Inflammatory macrophage (primary cell): Measurements from ENCODE around the gene RBM28.

ENCODE experiments used
- DNase-seq, 2 donors: peaks; one replicate each; pipeline ENCODE4 v3.0.0-alpha.2; 2020 to 2022

Gene RBM28

DNA sequence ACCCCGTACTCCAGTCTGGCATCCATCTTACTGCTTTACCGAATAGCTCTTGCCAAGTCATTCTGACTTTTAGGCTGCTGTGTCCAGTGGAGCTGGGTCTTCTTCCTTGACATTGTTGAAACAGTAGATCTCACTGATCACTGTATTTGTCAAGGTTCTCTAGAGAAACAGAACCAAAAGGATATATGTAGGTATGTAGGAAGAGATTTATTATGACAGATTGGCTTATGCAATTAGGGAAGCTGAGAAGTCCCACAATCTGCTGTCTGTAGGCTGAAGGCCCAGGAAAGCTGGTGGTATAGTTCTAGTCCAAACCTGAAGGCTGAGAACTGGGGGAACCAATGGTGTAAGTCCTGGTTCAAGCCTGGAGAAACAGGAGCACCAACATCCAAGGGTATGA lies 29.9 kb upstream of the RBM28 start:
- DNase-seq, result no peak

DNA sequence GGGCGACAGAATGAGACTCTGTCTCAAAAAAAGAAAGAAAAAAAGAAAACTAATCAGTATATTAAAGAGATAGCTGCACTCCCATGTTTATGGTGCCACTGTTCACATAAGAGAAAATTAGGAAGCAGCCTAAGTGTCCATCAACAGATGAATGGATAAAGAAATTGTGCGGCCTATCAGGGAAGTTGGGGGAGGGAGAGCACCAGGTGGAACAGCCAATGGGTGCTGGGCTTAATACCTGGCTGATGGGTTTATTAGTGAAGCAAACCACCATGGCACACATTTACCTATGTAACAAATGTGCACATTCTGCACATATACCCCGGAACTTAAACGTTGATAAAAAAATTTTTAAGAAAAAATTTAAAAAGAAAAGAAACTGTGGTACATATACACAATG lies 26.8 kb upstream of the RBM28 start:
- no peak for DNase-seq

GRCh38 chr7:128366986-128367385 lies 23.3 kb upstream of the RBM28 start:
- no peak for DNase-seq

- DNase-seq, result no peak
These were observed 22.6 kb upstream of the RBM28 start for GRCh38 chr7:128366300-128366699.

- no peak for DNase-seq
These were observed 21.7 kb upstream of the RBM28 start for GRCh38 chr7:128365432-128365831.

DNA sequence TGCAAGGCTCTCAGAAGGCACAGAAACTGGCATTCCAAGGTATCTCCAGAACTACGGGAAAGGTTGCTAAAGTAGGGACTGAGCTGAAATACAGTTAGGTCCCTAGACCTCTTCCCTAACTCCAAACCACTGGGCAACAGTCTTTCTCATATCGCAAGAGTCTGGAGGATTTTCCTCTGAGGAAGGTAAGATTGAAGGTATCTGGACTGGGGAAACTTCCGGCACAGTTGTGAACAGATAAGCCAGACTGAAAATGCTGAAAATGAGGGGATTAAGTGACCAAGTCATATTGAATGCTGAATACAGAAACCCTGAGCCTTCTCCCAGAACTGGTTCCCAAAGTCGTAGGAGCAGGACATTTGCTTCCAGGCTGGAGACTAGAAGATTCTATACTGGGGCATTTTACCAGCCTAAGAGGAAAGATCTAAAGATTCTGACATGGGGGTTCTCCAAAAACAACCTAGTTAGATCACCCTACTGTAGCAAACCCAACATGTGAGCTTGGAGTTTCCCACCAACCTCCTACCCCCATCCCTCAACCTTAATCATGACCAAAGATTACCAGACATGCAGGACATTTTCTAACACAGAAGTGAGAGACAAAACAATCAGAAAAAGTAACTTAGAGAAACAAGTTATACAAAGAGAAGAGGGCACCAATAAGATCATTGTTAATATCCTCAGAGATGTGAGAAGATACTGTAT lies 20.6 kb upstream of the RBM28 start:
- no peak for DNase-seq

- DNase-seq, result no peak
These were observed 19.6 kb upstream of the RBM28 start for GRCh38 chr7:128363261-128363721.

- no peak for DNase-seq
These were observed 19.0 kb upstream of the RBM28 start for GRCh38 chr7:128362670-128363069.

- DNase-seq, result peak; percentile 48 to 69
These were observed 18.0 kb upstream of the RBM28 start, which contains the start of gene PRRT4 for GRCh38 chr7:128361411-128362379. TSS of gene PRRT4 (minus strand) at chr7:128361690.

- no peak for DNase-seq
These were observed 16.6 kb upstream of the RBM28 start for GRCh38 chr7:128360359-128360678.

DNA sequence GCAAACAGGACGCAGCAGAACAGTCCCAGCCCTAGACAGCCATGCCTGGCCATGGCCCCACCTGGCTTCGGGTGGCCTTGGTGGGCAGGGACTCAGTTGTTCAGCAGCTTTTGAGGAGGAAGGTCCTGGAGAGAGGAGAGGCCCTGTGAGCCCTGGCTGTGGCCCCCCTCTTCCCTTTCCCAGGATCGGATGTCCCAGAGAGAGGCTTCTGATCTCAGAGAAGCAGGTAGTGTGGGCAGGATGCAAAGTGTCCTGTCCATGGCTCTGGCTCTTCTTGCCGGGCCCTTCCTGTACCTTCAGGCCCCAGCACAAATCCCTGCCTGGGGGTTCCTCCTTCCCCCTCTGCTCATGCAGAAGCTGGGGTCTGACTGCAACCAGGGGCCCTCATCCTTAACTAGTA lies 16.2 kb upstream of the RBM28 start:
- no peak for DNase-seq

GRCh38 chr7:128359336-128359735 lies 15.6 kb upstream of the RBM28 start:
- no peak for DNase-seq

DNA sequence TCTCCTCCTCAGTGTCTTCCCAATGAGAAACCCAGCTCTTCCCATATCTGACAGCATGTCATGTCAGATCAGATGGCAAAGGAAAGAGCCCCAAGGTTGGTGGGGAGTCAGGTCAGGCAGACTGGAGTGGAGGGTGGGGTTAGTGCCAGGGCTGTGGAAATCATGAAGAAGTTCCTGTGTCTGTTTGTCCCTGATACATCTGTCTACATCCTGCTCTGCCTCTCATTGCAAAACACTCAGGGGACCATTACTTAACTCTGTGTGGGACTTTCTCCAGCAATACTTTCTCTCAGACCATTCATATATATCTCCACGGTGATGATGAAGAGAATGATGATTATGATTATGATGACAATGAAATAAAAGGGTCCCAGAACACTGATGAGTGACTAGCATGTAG lies 14.5 kb upstream of the RBM28 start:
- peak; percentile 48 to 70 for DNase-seq

DNA sequence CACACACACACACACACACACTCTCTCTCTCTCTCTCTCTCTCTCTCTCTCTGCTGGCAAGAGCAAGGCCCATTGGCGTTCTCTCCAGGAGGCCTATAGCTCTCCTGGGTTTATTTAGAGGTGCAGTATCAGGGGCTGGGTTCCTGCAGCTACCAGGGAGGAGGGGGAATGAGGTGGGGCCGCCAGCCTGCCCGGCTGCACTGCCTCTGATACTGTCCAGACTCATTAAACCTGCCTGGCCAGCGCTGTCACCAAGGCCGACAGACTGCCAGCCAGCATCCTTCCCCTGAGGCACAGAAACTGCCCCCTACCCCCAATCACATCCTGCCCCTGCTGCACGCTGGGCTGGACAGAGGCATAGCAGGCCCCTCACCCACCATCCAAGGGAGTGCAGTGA lies 13.5 kb upstream of the RBM28 start:
- DNase-seq, result no peak

DNA sequence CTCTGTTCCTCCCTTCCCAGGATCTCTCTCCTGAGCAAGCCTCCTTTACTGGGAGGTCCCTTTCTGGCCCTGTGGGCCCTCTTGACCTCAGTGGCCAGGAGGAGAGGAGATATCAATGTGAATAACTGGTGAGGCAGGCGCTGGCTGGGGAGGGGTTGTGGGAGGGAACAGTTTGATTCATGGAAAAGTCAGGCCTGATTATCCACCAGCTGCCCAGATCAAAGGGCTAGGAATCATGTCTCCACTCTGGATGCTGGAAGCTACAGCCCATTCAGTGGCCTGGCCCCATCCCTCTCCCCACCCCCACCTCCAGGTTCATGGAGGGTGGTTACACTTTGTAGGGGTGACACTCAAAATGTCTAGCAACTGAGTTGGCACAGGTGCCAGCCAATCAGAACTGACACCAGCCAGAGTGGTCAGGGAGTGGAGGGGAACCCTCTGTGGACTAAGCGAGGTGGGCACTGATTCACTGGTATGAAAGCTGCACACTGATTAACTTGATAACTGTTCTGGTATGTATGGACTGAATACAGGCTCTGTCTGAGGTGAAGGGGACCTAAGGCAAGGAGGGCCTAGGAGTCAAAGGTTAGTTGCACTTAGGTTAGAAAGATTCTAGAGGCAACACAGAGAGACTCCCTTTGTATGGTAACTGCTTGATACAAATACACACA lies 13.0 kb upstream of the RBM28 start:
- no peak for DNase-seq

DNA sequence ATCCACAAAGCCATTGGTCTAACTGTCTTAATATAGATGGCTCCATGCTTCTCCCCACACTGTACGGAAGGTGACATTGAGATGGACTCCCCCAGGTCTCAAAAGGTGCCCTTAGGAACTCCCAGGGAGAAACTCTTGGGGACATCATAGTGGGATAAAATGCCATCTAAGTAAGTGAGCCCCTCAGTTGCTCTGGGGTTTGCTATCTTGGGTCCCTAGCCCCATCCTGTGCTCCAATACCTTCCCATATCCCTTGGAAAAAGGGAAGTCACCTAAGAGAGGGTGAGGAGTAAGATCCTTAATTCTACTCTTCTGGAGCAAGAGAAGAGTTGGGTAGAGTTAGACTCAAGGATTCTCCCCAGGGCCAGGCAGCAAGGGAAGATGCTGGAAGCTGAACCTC lies 9.9 kb upstream of the RBM28 start:
- no peak for DNase-seq

DNA sequence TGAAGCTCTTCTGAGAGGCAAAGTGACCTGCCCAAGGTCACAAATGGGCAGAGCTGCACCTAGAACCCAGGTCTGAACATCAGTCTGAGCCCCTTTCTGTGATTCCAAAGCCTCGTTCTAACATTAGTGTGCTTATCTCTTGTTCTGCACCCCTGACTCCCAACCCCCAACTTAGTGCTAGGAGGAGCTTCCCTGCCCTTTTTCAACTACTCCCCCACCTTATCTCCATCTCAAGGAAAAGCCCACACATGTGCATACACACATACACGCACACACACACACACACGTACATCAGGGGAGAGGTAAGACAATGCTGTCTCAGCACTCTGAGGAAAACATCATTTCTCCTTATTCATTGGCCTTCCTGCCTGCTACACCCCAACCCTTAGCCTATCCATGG lies 9.5 kb upstream of the RBM28 start:
- no peak for DNase-seq

GRCh38 chr7:128352636-128353035 lies 8.9 kb upstream of the RBM28 start:
- no peak for DNase-seq

- peak; percentile 58 to 67 for DNase-seq
These were observed 8.4 kb upstream of the RBM28 start for GRCh38 chr7:128352153-128352537.

GRCh38 chr7:128351296-128352152 lies 7.8 kb upstream of the RBM28 start:
- no peak for DNase-seq

GRCh38 chr7:128350708-128351295 lies 7.1 kb upstream of the RBM28 start:
- no peak for DNase-seq

DNA sequence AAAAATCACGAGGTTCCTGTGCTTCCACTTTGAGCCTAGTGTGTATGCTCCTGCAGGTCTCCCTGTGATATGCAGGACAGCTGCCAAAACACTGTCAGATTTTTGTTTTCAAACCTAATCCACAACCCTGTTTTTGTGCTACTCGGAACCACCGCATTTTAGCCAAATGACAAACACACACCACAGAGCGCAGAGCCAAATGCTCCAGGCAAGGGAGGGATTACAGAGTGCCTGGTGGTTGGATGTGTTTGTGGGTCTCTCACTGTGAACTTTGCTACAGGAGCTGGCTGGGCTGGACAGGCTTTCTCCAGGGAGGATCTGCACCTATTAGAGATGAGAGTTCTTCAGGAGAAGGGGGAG lies 5.7 kb upstream of the RBM28 start:
- DNase-seq, result no peak
